Activated T-cell treated with anti-CD3 and anti-CD28 coated beads, Interleukin-2, amount 50 U/mL, for 48 hours (primary cell): Measurements from ENCODE around the gene ZNF823.

ENCODE experiments used
- DNase-seq, 2 experiments: peaks; one replicate each; pipeline ENCODE4 v3.0.0-alpha.2; 2020

Gene ZNF823

GRCh38 chr19:11736696-11737095 lies 2.0 kb downstream of the ZNF823 start:
- DNase-seq: no peak

GRCh38 chr19:11735375-11735774 lies 3.4 kb downstream of the ZNF823 start:
- no peak for DNase-seq

GRCh38 chr19:11729586-11729985 lies 9.2 kb downstream of the ZNF823 start:
- DNase-seq: no peak

GRCh38 chr19:11722414-11722813 lies 16.3 kb downstream of the ZNF823 start:
- no peak for DNase-seq

GRCh38 chr19:11721681-11722080 lies 17.1 kb downstream of the ZNF823 start:
- no peak for DNase-seq

GRCh38 chr19:11710313-11710712 lies 28.4 kb downstream of the ZNF823 start:
- DNase-seq: no peak

- no peak for DNase-seq
Measured at GRCh38 chr19:11708457-11708856, 30.3 kb downstream of the ZNF823 start.

GRCh38 chr19:11705474-11705873 lies 33.3 kb downstream of the ZNF823 start:
- no peak for DNase-seq

- DNase-seq: no peak
Measured at GRCh38 chr19:11704626-11705025, 34.1 kb downstream of the ZNF823 start.

GRCh38 chr19:11699931-11700794 lies 38.6 kb downstream of the ZNF823 start:
- DNase-seq: no peak

- no peak for DNase-seq
Measured at GRCh38 chr19:11698231-11698630, 40.5 kb downstream of the ZNF823 start.

- no peak for DNase-seq
Measured at GRCh38 chr19:11697284-11697855, 41.4 kb downstream of the ZNF823 start.

- DNase-seq: peak; percentile 94 to 95
Measured at GRCh38 chr19:11694533-11695439, 44.0 kb downstream of the ZNF823 start.

- no peak for DNase-seq
Measured at GRCh38 chr19:11693505-11694499, 44.9 kb downstream of the ZNF823 start.

GRCh38 chr19:11692127-11692790 lies 46.5 kb downstream of the ZNF823 start:
- DNase-seq: no peak

GRCh38 chr19:11685676-11686650 lies 52.8 kb downstream of the ZNF823 start:
- DNase-seq: no peak

- DNase-seq: no peak
Measured at GRCh38 chr19:11684987-11685675, 53.6 kb downstream of the ZNF823 start.

- DNase-seq: no peak
Measured at GRCh38 chr19:11680689-11681302, 58.0 kb downstream of the ZNF823 start.

- no peak for DNase-seq
Measured at GRCh38 chr19:11678504-11678903, 60.2 kb downstream of the ZNF823 start.
